PFSK-1 (cell line): ENCODE measurements around the gene SERPINE2.

Experiments used
- FOXP2 ChIP-seq: optimal IDR thresholded peaks from 2 replicates; pipeline ENCODE3; 2011; ENCODE audit warnings: borderline replicate concordance, control low read depth, inconsistent platforms; ENCODE audit not compliant: insufficient read depth; ENCODE audit errors: extremely low read length, extremely low read depth
- POLR2AphosphoS5 ChIP-seq: IDR thresholded peaks from 2 replicates; pipeline ENCODE4 v1.6.1; 2012; ENCODE audit warnings: low read depth, mild to moderate bottlenecking, control low read depth, low read length, moderate library complexity
- REST ChIP-seq, 2 experiments: IDR thresholded peaks; 2 replicates each; pipeline versions ENCODE4 v1.6.1 to v1.8.0; 2011 to 2012; ENCODE audit warnings: low read depth in 2 of 2, low read length in 2 of 2, control low read depth in 1 of 2, inconsistent platforms in 1 of 2, mild to moderate bottlenecking in 1 of 2, moderate library complexity in 1 of 2; ENCODE audit not compliant: insufficient read depth in 1 of 2
- SIN3A ChIP-seq: IDR thresholded peaks from 2 replicates; pipeline ENCODE4 v1.6.1; 2012; ENCODE audit warnings: mild to moderate bottlenecking, low read length, moderate library complexity, borderline replicate concordance; ENCODE audit not compliant: insufficient read depth
- TAF1 ChIP-seq: IDR thresholded peaks from 2 replicates; pipeline ENCODE4 v1.6.1; 2012; ENCODE audit warnings: low read length, control low read depth, borderline replicate concordance; ENCODE audit not compliant: insufficient read depth

SERPINE2 gene

GRCh38 chr2:223981241-223981640 lies 57.8 kb downstream of the SERPINE2 start:
- no peak for TF ChIP-seq POLR2AphosphoS5
- no peak for TF ChIP-seq REST (IDR thresholded peaks at IDR 0.05; ENCODE audit: insufficient read depth in 1 of 2, low read depth in 2 of 2, low read length in 2 of 2)
- TF ChIP-seq SIN3A: no peak
- TF ChIP-seq FOXP2: no peak
- no peak for TF ChIP-seq TAF1

DNA sequence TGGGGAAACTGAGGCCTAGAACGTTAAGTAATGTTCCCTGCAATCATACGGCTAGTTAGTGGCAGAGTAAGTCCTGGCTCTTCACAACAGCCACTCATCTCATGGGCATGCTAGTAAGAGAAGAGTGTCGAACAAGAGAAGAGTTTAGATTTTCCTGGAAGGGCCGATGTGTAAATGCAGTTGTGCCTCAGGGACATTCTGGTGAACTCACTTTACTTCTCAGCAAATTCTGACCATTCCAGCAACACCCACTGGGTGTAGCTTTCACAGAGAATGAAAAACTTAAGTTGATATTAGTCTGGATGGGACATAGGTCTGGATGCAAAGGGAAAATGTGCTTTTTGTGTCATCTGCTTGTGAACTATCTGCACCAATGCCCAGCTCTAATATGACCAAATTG lies 58.3 kb downstream of the SERPINE2 start:
- TF ChIP-seq SIN3A: no peak

GRCh38 chr2:223980397-223980735 lies 58.7 kb downstream of the SERPINE2 start:
- TF ChIP-seq REST (IDR thresholded peaks at IDR 0.05; ENCODE audit: insufficient read depth in 1 of 2, low read depth in 2 of 2, low read length in 2 of 2) (no peak), TAF1 (no peak), FOXP2 (no peak), POLR2AphosphoS5 (no peak), SIN3A (no peak)

DNA sequence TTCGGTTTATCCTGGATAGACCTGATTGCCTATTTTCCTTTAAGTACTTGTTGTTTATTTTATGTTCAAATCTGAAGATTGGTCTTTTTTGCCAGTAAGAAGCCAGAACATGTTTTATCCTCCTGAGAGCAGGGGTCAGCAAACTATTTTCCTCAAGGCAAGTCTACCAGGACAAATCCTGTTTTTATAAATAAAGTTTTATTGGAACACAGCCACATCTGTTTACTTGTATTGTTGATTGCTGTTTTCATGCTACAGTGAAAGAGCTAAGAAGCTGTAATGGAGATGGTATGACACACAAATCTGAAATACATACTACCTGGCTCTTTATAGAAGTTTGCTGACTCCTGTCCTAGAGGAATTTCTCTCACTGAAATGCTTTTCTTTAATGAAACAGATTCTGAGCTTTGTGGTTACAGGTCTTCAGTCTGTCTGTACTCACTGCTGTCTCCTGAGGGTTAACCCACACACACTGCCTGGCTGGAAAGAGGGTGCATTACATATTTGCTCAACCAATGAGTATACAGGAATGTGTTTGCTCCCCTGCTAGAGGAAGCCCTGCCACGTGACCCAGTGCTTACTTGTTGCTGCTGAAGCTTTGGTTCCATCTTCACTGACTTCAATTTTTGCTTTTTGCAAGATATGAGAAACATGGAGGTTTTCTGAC lies 59.2 kb downstream of the SERPINE2 start:
- TF ChIP-seq SIN3A (no peak), REST (IDR thresholded peaks at IDR 0.05; ENCODE audit: insufficient read depth in 1 of 2, low read depth in 2 of 2, low read length in 2 of 2) (no peak), POLR2AphosphoS5 (no peak), FOXP2 (no peak), TAF1 (no peak)

GRCh38 chr2:223978451-223978850 lies 60.6 kb downstream of the SERPINE2 start:
- TF ChIP-seq SIN3A (no peak), REST (IDR thresholded peaks at IDR 0.05; ENCODE audit: insufficient read depth in 1 of 2, low read depth in 2 of 2, low read length in 2 of 2) (no peak), TAF1 (no peak), POLR2AphosphoS5 (no peak), FOXP2 (no peak)
